ENCODE measurements around the gene TMEM40.

TMEM40 gene

GRCh38 chr3:12748477-12748876 is 10.6 kb downstream of the TMEM40 start:
- peaks cover 35% of the 10 kb centered on the region for H3K4me1 Mint-ChIP-seq (ENCODE audit: low read depth)
- H3K27ac Mint-ChIP-seq, result no peak overlapping the region
- H3K4me3 Mint-ChIP-seq, result no peak overlapping the region
- H3K9me3 Mint-ChIP-seq, result no peaks in the 10 kb centered on the region
- H3K36me3 Mint-ChIP-seq (ENCODE audit: low read depth), result no peaks in the 10 kb centered on the region
- H3K27me3 Mint-ChIP-seq, result peaks cover 14% of the 10 kb centered on the region

- Mint-ChIP-seq H3K27me3 (peaks cover 20% of the 10 kb centered on the region), H3K4me1 (ENCODE audit: low read depth) (peaks cover 21% of the 10 kb centered on the region), H3K4me3 (no peak overlapping the region), H3K36me3 (ENCODE audit: low read depth) (no peaks in the 10 kb centered on the region), H3K9me3 (no peaks in the 10 kb centered on the region), H3K27ac (no peak overlapping the region)
Measured at GRCh38 chr3:12746419-12746818, 12.6 kb downstream of the TMEM40 start.

- Mint-ChIP-seq H3K36me3 (ENCODE audit: low read depth) (no peaks in the 10 kb centered on the region), H3K27me3 (peaks cover 20% of the 10 kb centered on the region), H3K27ac (no peak overlapping the region), H3K4me1 (ENCODE audit: low read depth) (peaks cover 2% of the 10 kb centered on the region), H3K9me3 (no peaks in the 10 kb centered on the region), H3K4me3 (no peak overlapping the region)
Measured at GRCh38 chr3:12744326-12744725, 14.7 kb downstream of the TMEM40 start.

- H3K4me3 Mint-ChIP-seq, result no peak overlapping the region
- no peaks in the 10 kb centered on the region for H3K9me3 Mint-ChIP-seq
- H3K4me1 Mint-ChIP-seq (ENCODE audit: low read depth), result no peaks in the 10 kb centered on the region
- H3K27me3 Mint-ChIP-seq, result peaks cover 20% of the 10 kb centered on the region
- H3K36me3 Mint-ChIP-seq (ENCODE audit: low read depth), result no peaks in the 10 kb centered on the region
- no peak overlapping the region for H3K27ac Mint-ChIP-seq
Measured at GRCh38 chr3:12743583-12743982, 15.5 kb downstream of the TMEM40 start.

GRCh38 chr3:12742330-12743107 is 16.5 kb downstream of the TMEM40 start:
- Mint-ChIP-seq H3K27ac (no peak overlapping the region), H3K9me3 (no peaks in the 10 kb centered on the region), H3K4me3 (no peak overlapping the region), H3K27me3 (peaks cover 20% of the 10 kb centered on the region), H3K36me3 (ENCODE audit: low read depth) (no peaks in the 10 kb centered on the region), H3K4me1 (ENCODE audit: low read depth) (no peaks in the 10 kb centered on the region)

- Mint-ChIP-seq H3K4me3 (no peak overlapping the region), H3K36me3 (ENCODE audit: low read depth) (no peaks in the 10 kb centered on the region), H3K27me3 (peaks cover 16% of the 10 kb centered on the region), H3K9me3 (no peaks in the 10 kb centered on the region), H3K4me1 (ENCODE audit: low read depth) (no peaks in the 10 kb centered on the region), H3K27ac (no peak overlapping the region)
Measured at GRCh38 chr3:12741209-12741608, 17.9 kb downstream of the TMEM40 start.

GRCh38 chr3:12737833-12738232 is 21.2 kb downstream of the TMEM40 start:
- H3K4me1 Mint-ChIP-seq (ENCODE audit: low read depth), result no peaks in the 10 kb centered on the region
- H3K9me3 Mint-ChIP-seq, result no peaks in the 10 kb centered on the region
- H3K4me3 Mint-ChIP-seq, result no peak overlapping the region
- no peak overlapping the region for H3K27ac Mint-ChIP-seq
- H3K27me3 Mint-ChIP-seq, result peaks cover 5% of the 10 kb centered on the region
- no peaks in the 10 kb centered on the region for H3K36me3 Mint-ChIP-seq (ENCODE audit: low read depth)

GRCh38 chr3:12737319-12737718 is 21.7 kb downstream of the TMEM40 start:
- Mint-ChIP-seq H3K4me3 (no peak overlapping the region), H3K27me3 (peaks cover 2% of the 10 kb centered on the region), H3K9me3 (no peaks in the 10 kb centered on the region), H3K27ac (no peak overlapping the region), H3K4me1 (ENCODE audit: low read depth) (no peaks in the 10 kb centered on the region), H3K36me3 (ENCODE audit: low read depth) (no peaks in the 10 kb centered on the region)

GRCh38 chr3:12734960-12735359 is 24.1 kb downstream of the TMEM40 start:
- no peaks in the 10 kb centered on the region for H3K9me3 Mint-ChIP-seq
- no peak overlapping the region for H3K4me3 Mint-ChIP-seq
- H3K4me1 Mint-ChIP-seq (ENCODE audit: low read depth), result no peaks in the 10 kb centered on the region
- H3K27me3 Mint-ChIP-seq, result no peaks in the 10 kb centered on the region
- H3K36me3 Mint-ChIP-seq (ENCODE audit: low read depth), result no peaks in the 10 kb centered on the region
- no peak overlapping the region for H3K27ac Mint-ChIP-seq

- H3K4me3 Mint-ChIP-seq, result no peak overlapping the region
- no peaks in the 10 kb centered on the region for H3K4me1 Mint-ChIP-seq (ENCODE audit: low read depth)
- no peaks in the 10 kb centered on the region for H3K36me3 Mint-ChIP-seq (ENCODE audit: low read depth)
- no peak overlapping the region for H3K27ac Mint-ChIP-seq
- H3K27me3 Mint-ChIP-seq, result no peaks in the 10 kb centered on the region
- H3K9me3 Mint-ChIP-seq, result no peaks in the 10 kb centered on the region
Measured at GRCh38 chr3:12733566-12733965, 25.5 kb downstream of the TMEM40 start.

GRCh38 chr3:12730506-12731242 is 28.4 kb downstream of the TMEM40 start:
- Mint-ChIP-seq H3K27ac (no peak overlapping the region), H3K27me3 (no peaks in the 10 kb centered on the region), H3K36me3 (ENCODE audit: low read depth) (no peaks in the 10 kb centered on the region), H3K9me3 (no peaks in the 10 kb centered on the region), H3K4me1 (ENCODE audit: low read depth) (no peaks in the 10 kb centered on the region), H3K4me3 (no peak overlapping the region)

- no peak overlapping the region for H3K27ac Mint-ChIP-seq
- H3K4me1 Mint-ChIP-seq (ENCODE audit: low read depth), result no peaks in the 10 kb centered on the region
- no peaks in the 10 kb centered on the region for H3K27me3 Mint-ChIP-seq
- no peaks in the 10 kb centered on the region for H3K9me3 Mint-ChIP-seq
- no peak overlapping the region for H3K4me3 Mint-ChIP-seq
- no peaks in the 10 kb centered on the region for H3K36me3 Mint-ChIP-seq (ENCODE audit: low read depth)
Measured at GRCh38 chr3:12729051-12729651, 29.9 kb downstream of the TMEM40 start.

- no peak overlapping the region for H3K27ac Mint-ChIP-seq
- H3K4me1 Mint-ChIP-seq (ENCODE audit: low read depth), result no peaks in the 10 kb centered on the region
- no peak overlapping the region for H3K4me3 Mint-ChIP-seq
- no peaks in the 10 kb centered on the region for H3K9me3 Mint-ChIP-seq
- no peaks in the 10 kb centered on the region for H3K36me3 Mint-ChIP-seq (ENCODE audit: low read depth)
- no peaks in the 10 kb centered on the region for H3K27me3 Mint-ChIP-seq
Measured at GRCh38 chr3:12727937-12728336, 31.1 kb downstream of the TMEM40 start.

GRCh38 chr3:12727481-12727880 is 31.6 kb downstream of the TMEM40 start:
- Mint-ChIP-seq H3K4me3 (no peak overlapping the region), H3K9me3 (no peaks in the 10 kb centered on the region), H3K4me1 (ENCODE audit: low read depth) (no peaks in the 10 kb centered on the region), H3K27me3 (no peaks in the 10 kb centered on the region), H3K27ac (no peak overlapping the region), H3K36me3 (ENCODE audit: low read depth) (no peaks in the 10 kb centered on the region)

- Mint-ChIP-seq H3K27ac (no peak overlapping the region), H3K9me3 (no peaks in the 10 kb centered on the region), H3K4me1 (ENCODE audit: low read depth) (no peaks in the 10 kb centered on the region), H3K27me3 (no peaks in the 10 kb centered on the region), H3K4me3 (no peak overlapping the region), H3K36me3 (ENCODE audit: low read depth) (no peaks in the 10 kb centered on the region)
Measured at GRCh38 chr3:12725436-12725835, 33.6 kb downstream of the TMEM40 start.
